Activated T-helper 1 cell treated with Interleukin-2 at 50 U/mL for 16 hours (primary cell): ENCODE measurements around the gene MAP3K5.

Source experiments
- DNase-seq: peaks from one replicate; pipeline ENCODE4 v3.0.0-alpha.2; 2020; ENCODE audit warnings: low read depth

MAP3K5 gene

DNA sequence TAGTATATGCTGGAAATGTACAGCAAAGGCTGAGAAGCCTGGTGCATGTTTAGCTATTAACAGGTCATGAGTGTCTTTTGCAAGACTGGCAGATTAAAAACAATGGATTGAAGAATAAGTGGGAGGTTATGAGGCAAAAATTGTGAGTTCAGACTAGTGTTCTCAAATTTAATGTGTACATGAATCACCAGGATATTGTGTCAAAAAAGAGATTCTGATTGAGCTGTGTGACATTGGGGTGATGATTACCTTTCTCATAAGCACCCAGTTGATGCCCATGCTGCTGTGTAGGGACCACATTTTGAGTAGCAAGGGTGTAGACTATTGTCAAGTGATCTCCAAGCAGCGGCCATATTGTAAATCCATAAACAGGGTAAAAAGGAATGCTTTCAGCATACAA is 44.8 kb downstream of the MAP3K5 start:
- DNase-seq: no peak

DNA sequence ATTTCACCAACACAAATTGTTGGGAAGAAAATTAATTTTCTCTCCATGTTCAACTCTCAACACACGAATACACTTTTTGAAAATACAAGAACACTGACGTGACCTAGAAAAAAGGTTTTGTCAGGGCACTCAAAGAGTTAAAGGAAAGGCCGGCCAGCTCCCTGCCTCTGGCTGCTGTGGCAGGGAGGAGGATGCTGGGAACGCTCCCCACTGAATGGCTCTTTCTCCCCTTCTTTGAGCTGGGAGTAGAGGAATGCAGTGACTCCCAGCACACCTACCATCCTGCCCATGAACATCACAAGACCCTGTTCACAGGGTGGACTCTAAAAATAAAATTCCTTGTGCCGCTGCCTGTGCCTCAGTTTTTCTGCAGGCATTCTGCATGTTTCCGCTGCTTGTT is 47.0 kb downstream of the MAP3K5 start:
- no peak for DNase-seq

DNA sequence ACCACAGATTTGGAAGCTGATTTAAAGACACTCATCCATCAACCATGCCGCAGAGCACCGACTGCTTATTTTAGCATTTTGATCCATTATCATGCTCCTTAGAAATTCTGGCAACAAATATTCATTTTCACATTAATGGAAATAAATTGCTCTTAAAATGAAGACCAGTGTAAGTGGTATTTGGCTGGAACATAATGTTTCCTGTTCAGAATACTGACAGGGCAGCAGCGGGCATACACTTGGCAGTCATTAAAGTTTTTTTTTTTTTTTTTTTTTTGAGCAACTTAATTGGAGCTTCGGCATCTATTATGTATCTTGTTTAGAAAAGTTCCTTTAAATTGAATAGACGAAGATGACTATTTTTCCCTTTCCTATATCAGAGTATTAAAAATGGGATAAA is 47.4 kb downstream of the MAP3K5 start:
- no peak for DNase-seq

DNA sequence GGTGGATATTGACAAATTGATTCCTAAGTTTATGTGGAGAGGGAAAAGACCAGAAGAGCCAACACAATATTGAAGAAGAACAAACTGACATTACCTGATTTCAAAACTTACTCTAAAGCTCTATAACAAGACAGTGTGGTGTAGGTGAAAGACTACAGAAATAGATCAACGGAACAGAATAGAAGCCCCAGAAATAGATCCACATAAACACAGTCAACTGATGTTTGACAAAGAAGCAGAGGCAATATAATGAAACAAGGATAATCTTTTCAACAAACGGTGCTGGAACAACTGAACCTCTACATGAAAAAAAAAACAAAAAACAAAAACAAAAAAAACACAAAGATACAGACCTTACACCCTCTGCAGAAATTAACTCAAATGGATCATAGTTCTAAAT is 50.2 kb downstream of the MAP3K5 start:
- DNase-seq: no peak

DNA sequence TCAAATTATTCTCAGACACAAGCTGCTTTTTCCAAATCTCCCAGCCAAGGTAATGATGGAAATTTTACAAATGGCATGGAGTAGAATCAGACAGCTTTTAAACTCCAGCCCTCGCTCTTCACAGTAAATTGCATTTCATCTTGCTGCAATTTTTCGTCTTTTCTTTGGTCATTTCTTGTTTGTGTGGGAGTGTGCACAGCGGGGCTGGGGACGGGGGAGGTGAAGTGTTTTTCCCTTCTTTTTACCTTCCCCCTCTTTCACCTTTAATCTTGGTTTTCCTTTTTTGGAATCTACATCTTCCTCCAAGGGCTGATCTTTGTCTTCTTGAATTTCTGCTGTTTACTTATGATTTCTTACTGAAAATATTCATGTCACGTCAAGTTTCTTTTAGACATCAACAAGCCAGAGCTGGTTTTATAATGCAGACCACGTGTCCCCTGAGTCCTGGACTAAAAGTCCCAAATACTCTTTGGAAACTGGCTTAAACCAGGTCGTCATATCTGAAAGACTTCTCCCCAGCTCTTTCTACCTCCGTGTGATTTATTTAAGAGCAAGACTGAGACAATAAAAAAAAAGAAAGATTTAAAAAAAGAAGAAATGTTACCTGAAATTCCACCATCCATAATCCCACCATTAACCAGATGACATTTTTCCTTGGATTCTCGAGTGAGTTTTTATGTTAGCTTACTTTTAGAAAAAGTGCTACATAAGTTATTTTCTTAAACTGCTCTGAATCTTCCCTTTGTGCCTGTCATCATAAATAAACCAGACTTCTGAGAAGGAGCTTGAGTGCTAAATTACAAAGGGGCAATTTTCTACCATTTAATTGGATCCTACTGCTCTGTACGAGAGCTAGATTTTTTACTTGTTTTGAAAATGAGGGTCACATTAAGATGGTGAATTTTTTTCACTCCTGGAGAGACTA is 52.0 kb downstream of the MAP3K5 start:
- DNase-seq: no peak

DNA sequence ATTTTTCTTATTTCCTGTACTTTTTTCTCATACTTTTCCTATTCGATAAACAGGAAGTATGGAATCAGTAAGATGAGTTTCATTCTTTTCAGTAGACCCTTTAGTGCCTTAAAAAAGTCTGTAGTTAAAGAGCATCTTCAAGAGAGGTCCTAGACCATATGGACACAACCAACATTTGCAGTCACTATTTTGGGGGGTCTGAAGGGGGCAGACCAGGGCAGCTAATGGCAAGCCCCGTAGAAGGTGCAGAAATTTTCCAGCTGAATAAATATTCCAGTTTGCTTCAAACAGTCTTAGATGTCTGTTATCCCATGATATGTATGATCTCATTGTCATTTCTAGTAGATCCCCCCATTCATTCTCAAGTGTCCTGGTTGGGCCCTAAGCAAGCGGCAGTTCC is 52.8 kb downstream of the MAP3K5 start:
- DNase-seq: no peak

DNA sequence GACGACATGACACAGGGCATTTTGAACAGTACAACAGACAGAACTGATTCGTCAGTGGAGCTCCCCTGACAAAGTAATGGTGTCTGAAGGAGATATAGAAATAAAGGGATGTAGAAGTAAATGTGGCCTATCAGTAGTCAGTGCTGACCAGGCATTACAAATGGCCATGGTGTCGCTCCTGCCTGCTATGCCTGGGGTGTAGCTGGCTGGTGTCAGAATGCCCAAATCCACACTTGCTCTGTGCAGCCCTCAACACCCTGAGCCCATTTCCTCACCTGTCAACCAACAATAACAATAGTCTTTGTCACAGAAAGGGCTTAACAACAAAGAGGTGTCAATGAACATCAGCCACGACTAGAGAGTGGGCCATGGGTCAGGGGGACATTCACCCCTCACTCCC is 53.2 kb downstream of the MAP3K5 start:
- no peak for DNase-seq

DNA sequence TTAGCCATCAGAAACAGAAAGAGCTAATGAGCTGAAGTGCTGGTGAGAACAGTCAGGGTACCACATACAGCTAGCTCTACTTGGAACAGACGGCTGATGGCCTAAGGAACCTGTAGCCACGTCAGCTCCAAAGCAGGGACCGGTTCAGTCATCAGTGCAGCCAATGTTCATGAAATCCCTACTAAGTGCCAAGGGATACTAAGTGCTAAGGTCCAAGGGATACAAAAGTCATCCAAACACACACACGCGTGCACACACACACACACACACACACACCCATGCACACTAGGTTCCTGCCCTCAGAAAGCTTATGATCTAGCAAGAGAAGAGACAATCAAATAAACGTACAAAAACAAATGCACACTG is 53.6 kb downstream of the MAP3K5 start:
- DNase-seq: no peak

DNA sequence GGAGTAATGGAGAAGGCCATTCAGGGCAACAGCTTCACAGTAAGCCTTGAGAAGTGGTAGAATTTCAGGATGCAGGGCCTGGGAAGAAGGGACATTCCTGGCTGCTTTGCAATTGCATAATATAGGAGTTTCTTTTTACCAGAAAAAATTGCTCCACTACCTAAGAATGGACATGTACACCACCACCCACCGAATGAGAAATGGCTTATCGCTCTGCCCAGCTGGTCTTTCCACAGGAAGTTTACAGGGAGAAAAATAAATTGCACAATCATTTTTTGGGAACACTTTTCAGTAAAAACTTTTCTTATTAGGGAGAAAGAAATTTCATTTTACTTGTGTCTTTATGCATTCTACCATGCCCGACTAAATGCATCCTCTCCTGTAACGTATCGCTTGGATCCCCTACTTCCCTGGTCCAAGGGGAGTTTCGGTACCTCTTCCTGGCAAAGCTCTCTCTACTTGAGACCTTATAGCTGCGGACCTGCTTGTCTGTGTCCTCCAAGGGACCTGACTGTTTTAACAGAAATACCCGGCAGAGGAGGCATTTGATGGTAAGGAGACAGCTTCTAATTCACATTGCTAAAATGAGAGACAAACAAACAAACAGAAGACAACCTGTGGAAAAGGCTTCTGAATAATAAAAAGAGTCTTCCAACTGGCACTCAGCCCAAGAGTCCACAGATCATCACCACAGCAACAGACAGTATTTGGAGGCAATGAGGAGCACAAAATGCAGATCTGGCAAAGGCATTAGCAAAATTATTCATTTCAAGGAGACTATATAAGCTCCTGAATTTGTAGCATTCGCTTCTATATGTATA is 54.2 kb downstream of the MAP3K5 start:
- DNase-seq: no peak

DNA sequence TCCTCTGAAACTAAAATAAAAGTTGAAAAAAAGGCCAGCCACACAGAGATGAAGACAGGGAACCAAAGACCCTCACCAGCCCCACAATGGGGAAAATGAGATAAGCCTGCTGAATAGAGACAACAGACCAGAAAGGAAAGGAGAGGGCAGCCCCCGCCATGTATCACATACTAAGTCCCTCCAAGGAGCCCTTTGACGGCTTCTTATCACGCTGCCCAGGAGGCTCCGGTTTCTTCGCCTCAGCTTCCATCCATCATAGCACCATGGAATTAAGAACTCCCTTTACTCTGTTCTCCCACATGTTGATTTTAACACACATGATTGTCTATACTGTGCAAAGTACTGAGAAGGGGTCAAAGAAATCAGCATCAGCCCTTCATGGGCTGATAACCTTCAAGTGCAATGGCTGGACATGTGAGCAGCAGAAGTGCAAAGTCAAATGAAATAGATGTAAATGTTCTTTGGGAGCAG is 54.9 kb downstream of the MAP3K5 start:
- DNase-seq: no peak

DNA sequence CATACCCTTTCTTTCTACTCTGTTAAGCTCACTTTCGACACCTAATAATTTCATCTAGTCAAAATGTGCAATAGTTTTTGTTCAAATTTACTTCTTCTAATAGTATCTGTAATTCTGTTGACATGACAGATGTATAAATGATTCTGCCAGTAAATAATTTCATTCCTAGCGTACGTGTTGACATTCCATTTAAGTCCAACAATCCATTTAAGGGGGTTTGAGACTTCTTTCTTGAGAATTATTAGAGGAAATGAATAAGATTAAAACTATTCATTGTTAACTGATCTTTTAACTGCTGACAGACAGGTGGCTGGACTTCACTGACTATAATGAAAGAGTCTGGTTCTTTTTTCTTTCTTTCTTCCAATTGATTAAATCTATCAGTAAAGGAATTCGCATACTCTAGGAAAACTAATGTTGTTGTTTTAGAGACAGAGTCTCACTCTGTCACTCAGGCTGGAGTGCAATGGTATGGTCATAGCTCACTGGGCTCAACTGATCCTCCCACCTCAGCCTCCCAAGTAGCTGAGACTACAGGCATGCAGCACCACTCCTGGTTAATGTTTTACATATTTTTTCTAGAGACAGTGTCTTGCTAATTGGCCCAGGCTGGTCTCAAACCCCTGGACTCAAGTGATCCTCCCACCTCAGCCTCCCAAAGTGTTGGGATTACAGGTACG is 55.9 kb downstream of the MAP3K5 start:
- DNase-seq: no peak

DNA sequence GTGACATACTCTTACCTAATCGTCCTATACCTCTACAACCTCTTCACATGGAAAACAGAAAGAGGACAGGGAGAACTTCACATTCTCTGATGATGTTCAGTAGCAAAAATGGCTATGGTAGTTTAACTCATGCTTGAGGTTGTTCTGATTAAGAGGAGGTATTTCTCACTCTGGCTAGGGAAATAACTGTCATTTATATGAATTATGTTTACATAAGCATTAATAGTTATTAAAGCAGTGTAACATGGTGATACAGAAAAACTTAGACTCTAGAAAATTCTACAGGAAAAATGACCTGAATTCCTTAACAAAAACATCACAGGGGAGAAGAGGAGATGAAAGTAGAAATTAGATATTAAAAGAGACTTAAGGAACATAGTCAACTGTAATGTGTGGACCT is 57.3 kb downstream of the MAP3K5 start:
- no peak for DNase-seq

DNA sequence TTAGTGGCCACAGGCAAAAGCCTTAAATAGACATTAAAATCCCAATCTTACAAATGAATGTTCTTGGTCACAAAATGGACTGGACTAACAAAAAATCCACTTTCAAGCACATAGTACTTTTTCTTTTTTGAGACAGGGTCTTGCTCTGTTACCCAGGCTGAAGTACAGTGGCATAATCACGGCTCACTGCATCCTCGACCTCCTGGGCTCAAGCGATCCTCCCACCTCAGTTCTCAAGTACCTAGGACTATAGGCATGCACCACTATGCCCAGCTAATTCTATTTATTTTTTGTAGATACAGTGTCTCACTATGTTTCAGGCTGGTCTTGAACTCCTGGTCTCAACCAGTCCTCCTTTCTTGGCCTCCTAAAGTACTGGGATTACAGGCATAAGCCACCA is 59.4 kb downstream of the MAP3K5 start:
- no peak for DNase-seq

DNA sequence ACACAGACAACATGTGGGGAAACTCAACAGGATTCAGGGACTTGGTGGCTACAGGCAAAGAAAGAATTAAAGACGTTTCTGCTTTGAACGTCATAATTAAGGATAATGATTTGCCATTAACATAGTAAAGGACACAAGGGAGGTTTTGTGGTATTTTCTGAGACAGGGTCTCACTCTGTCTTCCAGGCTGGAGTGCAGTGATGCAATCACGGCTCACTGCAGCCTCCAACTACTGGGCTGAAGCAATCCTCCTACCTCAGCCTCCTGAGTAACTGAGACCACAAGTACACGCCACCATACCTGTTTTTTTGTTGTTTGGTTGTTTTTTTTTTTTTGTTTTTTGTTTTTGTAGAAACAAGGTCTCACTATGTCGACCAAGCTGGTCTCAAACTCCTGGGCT is 62.4 kb downstream of the MAP3K5 start:
- no peak for DNase-seq

DNA sequence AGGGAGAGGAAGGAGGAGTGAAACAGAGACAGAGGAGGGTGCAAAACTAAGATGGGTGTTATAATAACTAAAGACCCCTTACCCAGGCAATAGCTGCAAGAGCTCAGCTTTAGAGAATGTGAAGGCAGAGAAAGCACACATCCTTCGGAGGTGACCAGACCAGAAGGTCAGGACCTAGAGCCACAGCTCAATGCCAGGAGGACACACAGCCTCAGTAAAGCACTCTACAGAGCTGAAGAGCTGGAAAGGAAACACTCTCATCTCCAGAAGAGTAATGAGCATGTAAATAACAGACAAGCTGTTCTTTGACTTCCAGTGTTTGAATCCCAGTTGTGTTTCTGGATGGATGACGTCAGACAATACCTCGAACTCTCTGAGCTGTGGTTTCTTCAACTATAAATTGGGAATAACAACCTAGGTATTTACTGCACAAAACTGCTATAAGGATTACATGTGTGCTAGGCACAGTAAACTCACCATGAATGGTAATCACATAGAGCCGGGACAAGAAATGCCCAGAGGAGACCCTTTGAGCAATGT is 63.2 kb downstream of the MAP3K5 start:
- no peak for DNase-seq

DNA sequence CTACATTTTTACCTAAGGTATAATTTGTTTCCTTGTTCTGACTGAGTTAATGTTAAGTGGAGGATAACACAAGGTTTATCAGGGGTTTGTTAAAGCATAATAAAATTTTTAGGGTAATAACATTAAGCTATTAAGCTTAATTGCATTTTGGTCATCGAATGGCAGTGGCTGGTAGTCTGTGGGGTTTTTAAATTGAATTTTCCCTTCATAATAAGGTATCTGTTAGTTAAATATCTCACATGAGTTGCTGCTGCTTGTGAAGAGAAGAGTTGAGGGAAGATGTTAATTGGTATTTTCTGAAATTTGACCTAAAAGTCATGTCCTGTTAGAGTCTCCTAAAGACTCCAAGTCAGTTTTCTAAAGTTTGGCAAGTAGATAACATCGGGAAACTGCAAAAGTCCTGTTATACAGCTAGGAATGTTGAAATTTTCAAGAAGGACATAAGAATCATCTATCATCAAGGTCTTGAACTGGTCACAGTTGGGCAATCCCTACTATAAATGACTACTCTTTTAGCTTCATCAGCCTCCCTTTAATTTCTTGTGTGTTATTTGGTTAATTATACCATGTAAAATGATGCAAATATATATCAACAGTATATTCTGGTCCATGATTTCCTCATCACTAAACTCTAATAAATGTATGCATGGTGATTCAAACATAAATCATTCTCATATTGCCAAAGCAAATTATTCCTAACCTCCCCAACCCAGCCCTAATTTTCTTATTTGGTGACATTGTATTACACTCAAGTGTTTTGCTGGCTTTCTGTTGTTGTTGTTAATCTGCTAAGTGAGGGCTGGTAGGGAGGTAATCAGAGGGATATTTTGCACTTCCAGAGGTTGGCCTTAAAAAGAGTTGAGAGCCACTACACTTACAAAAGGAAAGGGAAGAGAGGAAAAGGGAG is 64.0 kb downstream of the MAP3K5 start:
- no peak for DNase-seq

DNA sequence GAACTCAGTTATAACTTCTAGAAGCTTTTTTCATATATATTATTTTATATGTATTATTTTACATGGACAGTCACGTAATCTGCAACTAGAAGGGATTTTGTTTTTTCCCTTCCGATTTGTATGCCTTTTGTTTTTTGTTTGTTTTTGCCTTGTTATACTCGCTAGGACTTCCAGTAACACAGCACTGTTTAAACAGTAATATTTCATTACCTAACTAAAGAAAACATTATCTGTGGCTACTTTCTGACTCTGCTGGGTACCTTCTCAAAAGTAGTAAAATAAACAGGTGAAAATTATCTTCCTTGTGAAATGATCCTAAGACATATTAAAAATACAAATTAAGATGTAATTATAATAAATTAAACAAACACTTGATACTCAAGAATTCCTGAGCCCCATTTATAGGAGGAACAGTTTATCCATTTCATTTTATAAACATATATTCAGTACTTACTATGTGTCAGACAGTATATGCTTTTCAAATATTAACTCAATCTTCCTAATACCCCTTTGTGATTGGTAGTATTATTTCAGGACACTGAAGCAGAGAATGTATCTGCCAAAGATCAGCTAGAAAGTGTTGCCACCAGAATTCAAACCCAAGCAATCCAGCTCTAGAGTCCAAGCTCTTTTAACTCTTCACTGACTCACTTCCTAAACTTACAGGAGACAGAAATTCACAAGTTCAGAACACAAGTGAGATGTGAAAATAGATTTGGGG is 65.3 kb downstream of the MAP3K5 start:
- DNase-seq: no peak

DNA sequence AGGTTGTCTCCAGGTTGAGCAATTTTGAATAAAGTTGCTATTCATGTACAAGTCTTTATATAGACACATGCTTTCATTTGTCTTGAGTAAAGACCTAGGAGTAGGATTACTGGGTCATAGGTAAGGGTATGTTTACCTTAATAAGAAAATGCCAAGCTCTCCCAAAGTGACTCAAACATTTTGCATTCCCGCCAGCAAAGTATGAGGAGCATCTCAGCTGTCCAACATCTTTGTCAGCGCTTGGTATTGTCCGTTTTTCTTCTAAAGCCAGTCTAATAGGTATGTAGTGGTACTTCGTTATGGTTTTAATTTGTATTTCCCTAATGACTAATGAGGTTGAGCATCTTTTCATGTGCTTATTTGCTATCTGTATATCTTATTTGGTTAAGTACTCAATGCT is 67.2 kb downstream of the MAP3K5 start:
- DNase-seq: no peak

DNA sequence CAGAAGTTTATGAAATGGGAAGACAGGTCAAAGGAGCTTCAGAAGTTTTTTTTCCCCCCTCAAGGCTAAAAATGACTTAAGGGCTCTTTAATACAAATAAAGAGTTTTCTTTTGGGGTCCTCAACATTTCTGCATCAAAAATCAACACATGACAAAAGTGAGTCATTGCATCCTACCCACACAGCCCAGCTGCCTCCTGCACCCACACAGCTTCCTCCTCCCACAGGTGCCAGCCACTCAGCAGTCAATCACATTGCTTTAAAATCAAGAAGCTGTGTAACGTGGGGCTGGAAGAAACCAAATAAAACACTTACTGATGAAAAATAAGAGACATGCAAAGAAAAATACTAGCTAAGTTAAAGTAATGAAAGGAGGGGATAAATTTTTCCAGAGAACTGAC is 68.5 kb downstream of the MAP3K5 start:
- DNase-seq: peak; percentile 18

DNA sequence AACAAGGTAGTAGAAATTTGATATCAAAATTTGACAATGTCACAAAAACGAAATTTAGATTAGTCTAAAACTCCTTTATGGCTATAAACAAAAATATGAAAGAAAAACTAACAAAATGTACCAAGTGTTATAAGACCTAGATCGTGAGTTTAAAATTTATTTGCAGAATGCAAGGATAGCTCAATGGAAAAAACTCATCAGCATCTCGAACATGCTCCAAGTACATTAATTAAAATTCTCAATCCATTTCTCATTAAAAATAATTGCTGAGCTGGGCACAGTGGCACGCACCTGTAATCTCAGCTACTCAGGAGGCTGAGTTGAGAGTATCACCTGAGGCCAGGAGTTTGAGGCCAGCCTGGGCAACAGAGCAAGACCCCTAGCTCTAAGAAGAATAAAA is 70.8 kb downstream of the MAP3K5 start:
- DNase-seq: no peak
